GM08714 (cell line): ENCODE results near the gene KCNG4.

Experiments
- H3K4me3 ChIP-seq: fragments of 200-500 bp; sonication (Bioruptor generic); 2 replicates; pipeline ENCODE4 v1.5.1; 2014; ENCODE audit warnings: mild to moderate bottlenecking, low read length, inconsistent platforms
- ZNF274 ChIP-seq: IDR thresholded peaks from 2 replicates; pipeline ENCODE4 v1.6.1; 2012; ENCODE audit warnings: mild to moderate bottlenecking, low read depth, low read length

The KCNG4 gene

GRCh38 chr16:84239909-84240308, at the start of gene KCNG4:
Gene KCNG4, minus strand, starts transcription at chr16:84240012. Its CDS starts 2,527 bp downstream, at chr16:84237485.
- no peak within 1 kb of the TSS for H3K4me3 ChIP-seq
- no peak for TF ChIP-seq ZNF274

- TF ChIP-seq ZNF274, result no peak
- no peak overlapping the region for H3K4me3 ChIP-seq
Observed at GRCh38 chr16:84288902-84289301, 49.1 kb upstream of the KCNG4 start.

DNA sequence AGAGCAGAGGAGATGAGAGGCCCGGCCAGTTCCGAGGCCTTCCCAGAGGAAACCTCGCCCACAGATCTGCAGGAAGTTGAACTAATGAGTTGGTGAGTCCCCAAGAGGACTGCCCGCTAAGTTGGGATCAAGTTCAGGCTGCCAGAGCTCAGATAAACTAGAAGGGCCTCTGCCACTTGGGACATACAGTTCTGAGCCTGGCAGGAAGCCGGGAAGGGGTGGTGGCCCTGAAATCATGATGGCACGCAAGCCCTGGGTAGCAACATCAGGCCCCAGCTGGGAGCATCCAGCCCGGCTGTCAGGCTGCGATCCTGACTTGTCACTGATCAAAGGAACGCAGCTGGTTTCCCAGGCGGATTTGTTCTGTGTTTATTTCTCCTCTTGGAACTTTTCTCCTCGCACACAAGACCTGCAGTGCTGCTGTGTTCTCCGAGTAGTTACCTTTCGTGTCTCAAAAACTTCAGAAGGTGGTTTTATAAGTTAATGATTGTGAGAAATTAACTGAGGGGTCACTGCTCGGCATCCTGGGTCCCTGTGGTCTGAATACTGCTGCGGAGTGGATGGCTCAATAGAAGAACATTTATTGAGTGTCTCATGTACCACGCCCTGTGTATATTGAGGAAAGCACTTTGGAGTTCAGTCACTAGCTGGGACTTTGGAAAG, 46.9 kb upstream of the KCNG4 start:
- TF ChIP-seq ZNF274, result no peak
- H3K4me3 ChIP-seq, result no peak overlapping the region

GRCh38 chr16:84284154-84284722, 44.4 kb upstream of the KCNG4 start:
- no peak for TF ChIP-seq ZNF274
- no peak overlapping the region for H3K4me3 ChIP-seq

- no peak overlapping the region for H3K4me3 ChIP-seq
- no peak for TF ChIP-seq ZNF274
Observed at GRCh38 chr16:84283314-84284153, 43.7 kb upstream of the KCNG4 start.

GRCh38 chr16:84282533-84282932, 42.7 kb upstream of the KCNG4 start:
- no peak overlapping the region for H3K4me3 ChIP-seq
- no peak for TF ChIP-seq ZNF274

DNA sequence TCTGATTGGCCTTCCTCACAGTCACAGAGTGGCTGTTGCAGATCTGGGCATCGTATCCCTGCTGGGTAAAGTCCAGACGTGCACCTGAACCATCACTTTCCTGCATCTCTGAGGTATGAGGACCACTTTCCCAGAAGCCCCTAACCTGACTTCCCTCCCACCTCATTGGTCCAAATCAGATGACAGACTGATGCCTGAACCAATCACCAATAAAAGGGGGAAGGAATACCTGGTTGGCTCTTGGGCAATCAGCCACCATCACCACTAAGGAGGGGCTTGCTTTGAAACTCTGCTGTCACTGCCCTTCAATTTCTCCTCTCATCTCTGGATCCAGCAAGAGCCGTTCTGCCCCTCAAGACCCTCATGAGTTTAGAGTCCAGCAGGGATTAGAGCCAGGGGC, 41.3 kb upstream of the KCNG4 start:
- H3K4me3 ChIP-seq, result no peak overlapping the region
- no peak for TF ChIP-seq ZNF274

GRCh38 chr16:84279881-84280280, 40.1 kb upstream of the KCNG4 start:
- TF ChIP-seq ZNF274, result no peak
- no peak overlapping the region for H3K4me3 ChIP-seq

DNA sequence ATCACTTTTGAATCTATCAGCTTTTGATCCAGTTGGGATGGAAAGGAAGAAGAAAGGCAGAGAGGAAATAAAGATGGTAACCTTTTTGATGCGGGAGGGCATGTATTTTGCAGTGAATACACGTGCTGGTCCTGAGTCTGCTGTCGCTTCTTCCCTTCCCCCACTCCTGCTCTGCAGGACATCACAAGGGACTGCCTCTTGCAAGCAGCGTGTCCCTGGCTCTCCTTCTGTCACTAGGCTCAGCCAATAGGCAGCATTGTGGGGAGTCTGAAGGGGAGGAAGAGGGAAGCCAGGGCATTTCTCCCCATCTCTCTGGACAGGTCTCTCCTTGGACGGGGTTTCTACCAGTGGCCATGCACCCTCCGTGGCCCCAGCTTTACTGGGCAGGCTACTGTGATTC, 39.2 kb upstream of the KCNG4 start:
- TF ChIP-seq ZNF274, result no peak
- no peak overlapping the region for H3K4me3 ChIP-seq

- no peak for TF ChIP-seq ZNF274
- H3K4me3 ChIP-seq, result no peak overlapping the region
Observed at GRCh38 chr16:84278333-84278732, 38.5 kb upstream of the KCNG4 start.

DNA sequence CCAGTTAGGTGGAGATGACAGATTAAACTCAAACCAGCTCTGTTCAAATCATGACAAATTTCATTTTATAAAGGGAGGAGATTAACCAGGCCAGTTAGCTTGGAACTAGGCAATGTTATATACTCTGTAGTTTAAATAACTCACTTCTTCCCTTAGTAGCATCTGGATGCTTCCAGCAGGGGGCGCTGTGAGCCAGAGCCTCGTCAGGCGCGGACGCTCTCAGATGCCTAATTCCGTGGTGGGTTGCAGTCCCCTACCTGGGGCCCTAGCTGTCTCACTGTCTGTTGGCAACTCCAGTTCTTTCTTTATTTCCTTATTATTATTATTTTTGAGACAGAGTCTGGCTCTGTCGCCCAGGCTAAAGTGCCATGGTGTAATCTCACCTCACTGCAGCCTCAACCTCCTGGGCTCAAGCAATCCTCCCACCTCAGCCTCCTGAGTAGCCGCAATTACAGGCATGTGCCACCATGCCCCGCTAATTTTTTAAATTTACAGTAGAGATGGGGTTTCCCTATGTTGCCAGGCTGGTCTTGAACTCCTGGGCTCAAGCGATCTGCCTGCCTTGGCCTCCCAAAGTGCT, 37.5 kb upstream of the KCNG4 start:
- H3K4me3 ChIP-seq, result no peak overlapping the region
- TF ChIP-seq ZNF274, result no peak

DNA sequence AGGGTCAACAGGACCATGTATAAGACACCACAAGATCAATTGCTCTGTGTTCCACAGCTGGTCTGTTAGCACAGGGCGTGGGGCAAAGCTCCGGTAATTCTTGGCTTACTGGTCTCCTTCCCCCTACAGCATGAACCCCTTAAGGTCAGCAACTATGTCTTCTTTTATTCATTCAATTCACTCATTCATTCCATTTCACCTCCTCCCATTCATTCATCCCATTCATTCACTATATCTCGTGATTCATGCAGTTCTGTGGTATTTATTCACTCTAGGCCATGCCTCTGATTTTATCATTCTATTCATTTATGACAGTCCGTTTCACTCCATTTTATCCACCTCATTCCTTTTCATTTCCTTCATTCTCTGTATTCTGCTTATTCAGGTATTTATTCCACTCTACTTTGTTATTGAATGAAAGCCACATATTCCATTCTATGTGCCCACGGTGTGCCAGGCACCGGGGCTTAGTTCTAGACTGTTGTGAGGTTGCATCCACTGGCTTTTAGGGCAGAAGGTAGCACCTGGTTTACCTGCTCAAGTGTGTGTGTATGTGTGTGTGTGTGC, 35.9 kb upstream of the KCNG4 start:
- no peak for TF ChIP-seq ZNF274
- no peak overlapping the region for H3K4me3 ChIP-seq

GRCh38 chr16:84274515-84274914, 34.7 kb upstream of the KCNG4 start:
- no peak for TF ChIP-seq ZNF274
- no peak overlapping the region for H3K4me3 ChIP-seq

DNA sequence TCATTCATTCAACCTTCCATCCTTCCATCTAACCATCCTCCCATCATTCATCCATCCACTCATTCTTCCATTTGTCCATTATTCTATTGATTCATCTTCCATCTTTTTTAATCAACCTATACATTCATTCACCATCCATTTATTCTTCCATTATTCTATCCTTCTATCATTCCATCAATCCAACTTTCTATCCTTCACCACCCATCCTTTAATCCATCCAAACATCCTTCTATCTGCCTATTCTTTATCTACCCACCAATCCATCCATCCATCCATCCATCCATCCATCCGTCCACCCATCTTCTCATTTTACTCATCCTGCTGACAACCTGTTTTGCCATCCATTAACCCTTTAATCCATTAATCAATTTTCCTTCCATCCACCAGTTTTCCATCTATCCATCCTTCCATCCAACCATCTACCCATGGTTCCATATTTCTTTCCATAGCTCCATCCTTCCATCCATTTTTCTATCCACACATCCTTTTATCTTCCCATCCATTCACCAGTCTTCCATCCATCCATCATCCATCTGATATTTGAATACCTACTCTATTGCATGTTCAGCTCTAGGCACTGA, 33.0 kb upstream of the KCNG4 start:
- H3K4me3 ChIP-seq, result no peak overlapping the region
- TF ChIP-seq ZNF274, result no peak
